ENCODE results near the gene SLC9A9. TPM values are rescaled to one million over a fixed set of nuclear protein-coding genes. Genes with fewer than 3 reads are reported as not detected.
A peak's percentile ranks its signal among the peaks of the same experiment; 100 is the strongest.

Gene SLC9A9
- total RNA-seq, 1 donor from 2014 or later, result 7.2 TPM

- intact Hi-C loops (cut with DNase I), result loop anchor here (10.0 kb wide), 1 partner anchor 179 kb away; no protein-coding TSS in a partner anchor
- ATAC-seq (ENCODE audit: poor library complexity), result peak; percentile 78
- DNase-seq, result no peak
Measured at GRCh38 chr3:143775459-143775858, 72.8 kb downstream of the SLC9A9 start.

GRCh38 chr3:143771939-143772338 lies 76.3 kb downstream of the SLC9A9 start:
- no peak for DNase-seq
- ATAC-seq (ENCODE audit: poor library complexity), result no peak
- intact Hi-C loops (cut with DNase I), result loop anchor here (10.0 kb wide), 1 partner anchor 183 kb away; no protein-coding TSS in a partner anchor

GRCh38 chr3:143771258-143771657 lies 77.0 kb downstream of the SLC9A9 start:
- intact Hi-C loops (cut with DNase I), result loop anchor here (10.0 kb wide), 1 partner anchor 184 kb away; no protein-coding TSS in a partner anchor
- no peak for ATAC-seq (ENCODE audit: poor library complexity)
- DNase-seq, result no peak

- no peak for ATAC-seq (ENCODE audit: poor library complexity)
- no peak for DNase-seq
- intact Hi-C loops (cut with DNase I), result loop anchor here (10.0 kb wide), 1 partner anchor 184 kb away; no protein-coding TSS in a partner anchor
Measured at GRCh38 chr3:143770391-143770790, 77.9 kb downstream of the SLC9A9 start.

GRCh38 chr3:143769616-143770015 lies 78.7 kb downstream of the SLC9A9 start:
- no peak for DNase-seq
- ATAC-seq (ENCODE audit: poor library complexity), result peak; percentile 41
- intact Hi-C loops (cut with DNase I), result loop anchor here (10.0 kb wide), 1 partner anchor 185 kb away; no protein-coding TSS in a partner anchor

GRCh38 chr3:143764840-143765239 lies 83.4 kb downstream of the SLC9A9 start:
- intact Hi-C loops (cut with DNase I), result no loop called here
- DNase-seq (no peak), ATAC-seq (ENCODE audit: poor library complexity) (no peak)

GRCh38 chr3:143763564-143764162 lies 84.6 kb downstream of the SLC9A9 start:
- intact Hi-C loops (cut with DNase I), result no loop called here
- DNase-seq (no peak), ATAC-seq (ENCODE audit: poor library complexity) (no peak)

GRCh38 chr3:143757691-143758090 lies 90.6 kb downstream of the SLC9A9 start:
- intact Hi-C loops (cut with DNase I), result no loop called here

GRCh38 chr3:143755978-143756377 lies 92.3 kb downstream of the SLC9A9 start:
- DNase-seq (no peak), ATAC-seq (ENCODE audit: poor library complexity) (no peak)
- intact Hi-C loops (cut with DNase I), result no loop called here

More at GRCh38 chr3:143757691-143758090, 90.6 kb downstream of the SLC9A9 start:
- no peak for DNase-seq
- no peak for ATAC-seq (ENCODE audit: poor library complexity)

- DNase-seq (no peak), ATAC-seq (ENCODE audit: poor library complexity) (no peak)
- intact Hi-C loops (cut with DNase I), result no loop called here
Measured at GRCh38 chr3:143754090-143754489, 94.2 kb downstream of the SLC9A9 start.

- ATAC-seq (ENCODE audit: poor library complexity) (no peak), DNase-seq (no peak)
- intact Hi-C loops (cut with DNase I), result no loop called here
Measured at GRCh38 chr3:143753456-143753855, 94.8 kb downstream of the SLC9A9 start.

GRCh38 chr3:143753006-143753405 lies 95.3 kb downstream of the SLC9A9 start:
- intact Hi-C loops (cut with DNase I), result no loop called here
- no peak for DNase-seq

GRCh38 chr3:143751643-143752178 lies 96.6 kb downstream of the SLC9A9 start:
- no peak for ATAC-seq (ENCODE audit: poor library complexity)
- no peak for DNase-seq
- intact Hi-C loops (cut with DNase I), result no loop called here

More at GRCh38 chr3:143753006-143753405, 95.3 kb downstream of the SLC9A9 start:
- no peak for ATAC-seq (ENCODE audit: poor library complexity)

GRCh38 chr3:143750841-143751240 lies 97.4 kb downstream of the SLC9A9 start:
- intact Hi-C loops (cut with DNase I), result no loop called here
- DNase-seq (no peak), ATAC-seq (ENCODE audit: poor library complexity) (no peak)

GRCh38 chr3:143749926-143750325 lies 98.3 kb downstream of the SLC9A9 start:
- ATAC-seq (ENCODE audit: poor library complexity), result no peak
- DNase-seq, result no peak
- intact Hi-C loops (cut with DNase I), result no loop called here

GRCh38 chr3:143737065-143737464 lies 111.2 kb downstream of the SLC9A9 start:
- ATAC-seq (ENCODE audit: poor library complexity), result no peak
- intact Hi-C loops (cut with DNase I), result no loop called here
- DNase-seq, result no peak

- intact Hi-C loops (cut with DNase I), result no loop called here
- no peak for ATAC-seq (ENCODE audit: poor library complexity)
- DNase-seq, result no peak
Measured at GRCh38 chr3:143736205-143736997, 111.9 kb downstream of the SLC9A9 start.

GRCh38 chr3:143731776-143732175 lies 116.5 kb downstream of the SLC9A9 start:
- intact Hi-C loops (cut with DNase I), result no loop called here
- no peak for DNase-seq
- ATAC-seq (ENCODE audit: poor library complexity), result no peak

GRCh38 chr3:143731320-143731719 lies 116.9 kb downstream of the SLC9A9 start:
- DNase-seq (no peak), ATAC-seq (ENCODE audit: poor library complexity) (no peak)
- intact Hi-C loops (cut with DNase I), result no loop called here

GRCh38 chr3:143727391-143727790 lies 120.9 kb downstream of the SLC9A9 start:
- DNase-seq, result no peak
- intact Hi-C loops (cut with DNase I), result no loop called here
- ATAC-seq (ENCODE audit: poor library complexity), result no peak

Measured in Right ventricle myocardium superior (tissue), 1 donor.